ENCODE data around the gene SMIM38.

- TF ChIP-seq CTCF (IDR thresholded peaks at IDR 0.05; ENCODE audit: borderline replicate concordance, extremely low read depth, low read length, poor library complexity, severe bottlenecking): no peak
- TF ChIP-seq EZH2 (IDR thresholded peaks at IDR 0.05; ENCODE audit: borderline replicate concordance, low read depth, low read length, severe bottlenecking): no peak
Measured at GRCh38 chr11:69183613-69184012, 27.9 kb downstream of the SMIM38 start.

Measured in DND-41 (cell line).